ENCODE measurements around the gene ZNF793.

The ZNF793 gene

GRCh38 chr19:37572203-37572602 is 65.5 kb downstream of the ZNF793 start:
- DNase-seq, result no peak

- DNase-seq, result no peak
Measured at GRCh38 chr19:37583340-37583739, 76.6 kb downstream of the ZNF793 start.
